Activated T-helper 2 cell treated with anti-CD3 and anti-CD28 coated beads, Interferon-gamma antibody, Interleukin-2, Interleukin-4, amounts not matched to agents 10 μg/mL and 5 μg/mL and 100 μg/mL, durations not matched to agents 14 hours and 24 hours and 36 hours (primary cell): ENCODE measurements around the gene NBEA. TPM values are rescaled to one million over a fixed set of nuclear protein-coding genes. Genes with fewer than 3 reads are reported as not detected.

Experiments used
- DNase-seq: peaks from one replicate; pipeline ENCODE4 v3.0.0; 2021; ENCODE audit warnings: low spot score
- H3K27ac Mint-ChIP-seq: one replicate; pipeline ENCODE4 v1.8.0; 2021; ENCODE audit warnings: mixed read lengths
- H3K27me3 Mint-ChIP-seq: one replicate; pipeline ENCODE4 v1.8.0; 2021; ENCODE audit warnings: low read depth, mixed read lengths
- H3K36me3 Mint-ChIP-seq: one replicate; pipeline ENCODE4 v1.8.0; 2021; ENCODE audit warnings: low read depth, mixed read lengths
- H3K4me1 Mint-ChIP-seq: one replicate; pipeline ENCODE4 v1.8.0; 2021; ENCODE audit warnings: low read depth, mixed read lengths
- H3K4me3 Mint-ChIP-seq: one replicate; pipeline ENCODE4 v1.8.0; 2021; ENCODE audit warnings: low read depth, mild to moderate bottlenecking, moderate library complexity, mixed read lengths
- H3K9me3 Mint-ChIP-seq: one replicate; pipeline ENCODE4 v1.8.0; 2021; ENCODE audit warnings: mixed read lengths
- intact Hi-C: fragments of 100-400 bp; cut with micrococcal nuclease; formaldehyde crosslinking; loops from one replicate; pipeline ENCODE4 v1.15.1; 2023
- total RNA-seq: library from RNA; stranded (reverse); gene quantifications from 2 replicates; pipeline ENCODE4 v1.2.3, GENCODE V29; 2022

NBEA gene
- total RNA-seq, 1 donor from 2014 or later, result 0.14 TPM

DNA sequence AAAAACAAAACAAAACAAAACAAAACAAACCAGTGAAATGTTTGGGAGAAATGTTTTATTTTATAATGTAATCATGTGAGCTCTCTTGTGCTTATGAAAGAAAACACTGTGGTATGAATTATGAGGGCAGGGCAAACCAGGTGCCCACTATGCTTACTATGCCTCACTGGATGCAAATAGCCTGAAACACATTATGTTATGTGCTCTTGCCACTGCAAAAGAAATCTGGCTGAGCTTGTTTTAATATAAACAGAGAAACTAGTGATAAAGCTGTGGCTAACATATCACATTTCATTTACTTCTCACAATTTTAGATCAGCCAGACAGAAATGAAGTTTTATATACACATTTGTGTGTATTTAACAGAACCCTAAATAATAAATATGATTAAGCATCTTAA, 8.7 kb upstream of the NBEA start:
- no peaks in the 10 kb centered on the region for H3K9me3 Mint-ChIP-seq
- DNase-seq, result no peak
- no peaks in the 10 kb centered on the region for H3K4me1 Mint-ChIP-seq
- intact Hi-C loops, result no loop called here
- H3K27me3 Mint-ChIP-seq, result peaks cover 6% of the 10 kb centered on the region
- no peak overlapping the region for H3K27ac Mint-ChIP-seq
- no peaks in the 10 kb centered on the region for H3K36me3 Mint-ChIP-seq
- H3K4me3 Mint-ChIP-seq, result no peak overlapping the region

- intact Hi-C loops, result no loop called here
- no peaks in the 10 kb centered on the region for H3K9me3 Mint-ChIP-seq
- peaks cover 9% of the 10 kb centered on the region for H3K27me3 Mint-ChIP-seq
- no peaks in the 10 kb centered on the region for H3K4me1 Mint-ChIP-seq
- no peak overlapping the region for H3K4me3 Mint-ChIP-seq
- H3K27ac Mint-ChIP-seq, result no peak overlapping the region
- no peaks in the 10 kb centered on the region for H3K36me3 Mint-ChIP-seq
- no peak for DNase-seq
Observed at GRCh38 chr13:34933786-34934185, 8.3 kb upstream of the NBEA start.

GRCh38 chr13:34935841-34936240, 6.2 kb upstream of the NBEA start:
- no peak overlapping the region for H3K4me3 Mint-ChIP-seq
- intact Hi-C loops, result loop anchor here (1.0 kb wide), 1 partner anchor 42 kb away; no protein-coding TSS in a partner anchor
- no peaks in the 10 kb centered on the region for H3K9me3 Mint-ChIP-seq
- peaks cover 20% of the 10 kb centered on the region for H3K27me3 Mint-ChIP-seq
- no peak overlapping the region for H3K27ac Mint-ChIP-seq
- no peaks in the 10 kb centered on the region for H3K36me3 Mint-ChIP-seq
- no peaks in the 10 kb centered on the region for H3K4me1 Mint-ChIP-seq
- no peak for DNase-seq

- peaks cover 16% of the 10 kb centered on the region for H3K4me1 Mint-ChIP-seq
- H3K27ac Mint-ChIP-seq, result no peak overlapping the region
- H3K4me3 Mint-ChIP-seq, result no peak overlapping the region
- H3K27me3 Mint-ChIP-seq, result peaks cover 44% of the 10 kb centered on the region
- DNase-seq, result no peak
- no peaks in the 10 kb centered on the region for H3K36me3 Mint-ChIP-seq
- H3K9me3 Mint-ChIP-seq, result no peaks in the 10 kb centered on the region
- intact Hi-C loops, result loop anchor here (5.0 to 10.0 kb wide), 4 partner anchors 218 to 1125 kb away; partner anchors contain the start of genes MAB21L1 and RFC3
Observed at GRCh38 chr13:34939771-34940170, 2.3 kb upstream of the NBEA start.

DNA sequence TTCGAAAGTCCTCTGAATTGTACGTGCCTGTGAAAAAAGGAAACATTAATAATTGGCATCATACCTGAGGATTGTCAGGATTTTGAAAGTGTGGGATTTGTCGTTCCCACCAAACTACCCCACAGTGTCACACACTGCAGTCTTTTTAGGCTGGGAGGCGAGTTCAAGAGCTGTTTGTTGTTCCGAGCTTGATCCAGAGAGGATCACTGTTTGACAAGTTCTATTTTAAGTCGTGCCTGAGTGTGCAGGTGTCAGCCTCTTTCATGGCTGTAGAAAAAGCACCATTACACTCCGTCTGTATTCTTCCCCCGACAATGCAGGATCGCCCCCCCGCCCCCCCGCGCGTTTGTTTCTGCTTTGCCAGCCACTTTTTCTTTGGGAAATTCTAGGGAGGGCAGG, 635 bp upstream of the NBEA start:
- no peak for DNase-seq
- Mint-ChIP-seq H3K36me3 (no peaks in the 10 kb centered on the region), H3K9me3 (no peaks in the 10 kb centered on the region), H3K4me3 (peak overlapping the region; percentile 85), H3K27ac (no peak overlapping the region), H3K27me3 (peaks cover 53% of the 10 kb centered on the region), H3K4me1 (peaks cover 16% of the 10 kb centered on the region)
- intact Hi-C loops, result loop anchor here (5.0 to 10.0 kb wide), 4 partner anchors 216 to 1127 kb away; partner anchors contain the start of genes MAB21L1 and RFC3

DNA sequence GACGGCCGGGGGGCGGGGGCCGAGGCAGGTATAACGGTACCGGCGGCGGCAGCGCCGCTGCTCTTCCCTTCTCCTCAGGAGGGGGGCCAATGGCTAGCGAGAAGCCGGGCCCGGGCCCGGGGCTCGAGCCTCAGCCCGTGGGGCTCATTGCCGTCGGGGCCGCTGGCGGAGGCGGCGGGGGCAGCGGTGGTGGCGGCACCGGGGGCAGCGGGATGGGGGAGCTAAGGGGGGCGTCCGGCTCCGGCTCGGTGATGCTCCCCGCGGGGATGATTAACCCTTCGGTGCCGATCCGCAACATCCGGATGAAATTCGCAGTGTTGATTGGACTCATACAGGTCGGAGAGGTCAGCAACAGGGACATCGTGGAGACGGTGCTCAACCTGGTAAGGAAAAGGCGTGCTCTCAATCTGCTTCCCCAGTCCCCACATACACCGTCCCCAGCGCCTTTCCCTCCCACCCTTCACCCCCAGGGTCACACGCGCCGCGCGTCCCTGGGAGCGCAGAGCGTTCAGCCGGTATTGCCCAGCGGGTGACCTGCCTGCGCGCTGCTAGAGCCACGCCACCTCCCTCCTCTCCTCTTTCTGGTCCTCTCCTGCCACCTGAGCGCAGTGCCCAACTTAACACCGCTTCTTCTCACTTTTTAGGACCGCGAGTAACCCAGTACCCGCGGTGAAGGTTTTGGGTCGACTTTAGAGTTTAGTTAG, 814 bp downstream of the NBEA start:
- DNase-seq, result peak; percentile 8
- peaks cover 53% of the 10 kb centered on the region for H3K27me3 Mint-ChIP-seq
- H3K4me1 Mint-ChIP-seq, result peaks cover 16% of the 10 kb centered on the region
- H3K27ac Mint-ChIP-seq, result no peak overlapping the region
- H3K4me3 Mint-ChIP-seq, result peak overlapping the region; percentile 76
- intact Hi-C loops, result loop anchor here (5.0 to 10.0 kb wide), 4 partner anchors 214 to 1128 kb away; partner anchors contain the start of genes MAB21L1 and RFC3
- no peaks in the 10 kb centered on the region for H3K36me3 Mint-ChIP-seq
- no peaks in the 10 kb centered on the region for H3K9me3 Mint-ChIP-seq

DNA sequence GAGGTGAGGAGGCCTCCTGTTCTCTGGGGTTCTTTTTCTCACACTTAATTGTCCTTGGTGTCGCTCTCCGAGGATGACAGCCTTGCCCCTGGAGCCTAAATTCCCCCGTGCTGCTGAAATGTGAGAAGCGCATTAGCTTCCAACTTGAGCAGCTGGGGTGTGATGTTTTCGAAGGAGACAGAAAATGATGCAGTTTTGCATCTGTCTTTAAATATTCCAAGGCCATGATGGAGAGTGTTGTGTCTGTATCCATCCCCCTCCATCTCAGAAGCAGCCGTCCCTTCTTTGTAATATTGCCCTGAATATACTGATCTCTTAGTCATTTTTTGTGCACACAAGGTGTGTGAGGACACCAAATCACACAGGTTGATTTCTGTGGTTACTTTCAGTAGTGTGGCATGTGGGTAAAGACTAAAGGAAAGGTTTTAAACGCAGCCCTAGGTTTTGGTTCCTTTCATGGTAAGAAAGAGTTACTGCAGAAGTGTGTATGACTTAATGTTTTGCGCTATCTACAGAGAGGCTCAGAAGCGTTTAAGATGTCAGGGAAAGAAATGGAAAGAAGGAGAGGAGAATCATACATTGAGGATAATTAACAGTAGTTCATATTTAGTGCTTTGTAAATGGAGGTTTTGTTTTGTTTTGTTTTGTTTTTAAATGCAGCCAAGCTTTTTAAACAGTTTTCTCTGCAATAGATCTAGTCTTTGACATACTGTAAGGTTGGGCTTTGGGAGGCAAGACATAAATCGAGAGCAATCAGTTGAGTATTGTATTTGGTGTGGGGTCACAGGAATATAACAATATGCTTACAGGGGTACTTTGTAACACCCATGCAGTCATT, 1.6 kb downstream of the NBEA start:
- Mint-ChIP-seq H3K4me1 (peaks cover 16% of the 10 kb centered on the region), H3K9me3 (no peaks in the 10 kb centered on the region), H3K27me3 (peaks cover 52% of the 10 kb centered on the region), H3K27ac (no peak overlapping the region), H3K4me3 (peak overlapping the region; percentile 76), H3K36me3 (no peaks in the 10 kb centered on the region)
- DNase-seq, result no peak
- intact Hi-C loops, result loop anchor here (5.0 to 10.0 kb wide), 4 partner anchors 214 to 1129 kb away; partner anchors contain the start of genes MAB21L1 and RFC3

DNA sequence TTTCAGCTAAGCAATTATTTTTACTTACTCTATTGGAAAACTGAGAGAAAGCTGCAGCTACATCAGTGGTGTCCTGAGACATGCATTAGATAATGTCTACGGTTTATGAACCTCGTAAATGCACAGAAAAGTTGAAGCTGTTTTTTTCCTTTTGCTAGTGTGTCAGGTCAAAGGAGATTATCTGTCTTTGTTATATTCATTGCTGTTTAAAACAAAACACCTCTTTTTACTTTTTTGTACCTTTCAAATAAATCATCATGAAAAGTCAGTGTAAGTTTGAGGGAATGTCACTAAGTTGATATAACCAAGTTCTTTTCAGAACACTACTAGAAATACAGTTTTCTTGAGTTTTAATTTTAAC, 2.2 kb downstream of the NBEA start:
- no peaks in the 10 kb centered on the region for H3K9me3 Mint-ChIP-seq
- no peak overlapping the region for H3K4me3 Mint-ChIP-seq
- peaks cover 47% of the 10 kb centered on the region for H3K27me3 Mint-ChIP-seq
- no peak for DNase-seq
- intact Hi-C loops, result loop anchor here (5.0 to 10.0 kb wide), 4 partner anchors 213 to 1129 kb away; partner anchors contain the start of genes MAB21L1 and RFC3
- H3K4me1 Mint-ChIP-seq, result peaks cover 16% of the 10 kb centered on the region
- no peak overlapping the region for H3K27ac Mint-ChIP-seq
- no peaks in the 10 kb centered on the region for H3K36me3 Mint-ChIP-seq

GRCh38 chr13:34944751-34945150, 2.7 kb downstream of the NBEA start:
- Mint-ChIP-seq H3K9me3 (no peaks in the 10 kb centered on the region), H3K36me3 (no peaks in the 10 kb centered on the region), H3K27ac (no peak overlapping the region), H3K4me3 (no peak overlapping the region), H3K4me1 (peaks cover 16% of the 10 kb centered on the region), H3K27me3 (peaks cover 46% of the 10 kb centered on the region)
- DNase-seq, result no peak
- intact Hi-C loops, result loop anchor here (5.0 to 10.0 kb wide), 4 partner anchors 213 to 1130 kb away; partner anchors contain the start of genes MAB21L1 and RFC3

GRCh38 chr13:34951528-34951927, 9.5 kb downstream of the NBEA start:
- no peak for DNase-seq
- intact Hi-C loops, result no loop called here
- Mint-ChIP-seq H3K4me1 (no peaks in the 10 kb centered on the region), H3K27me3 (peaks cover 7% of the 10 kb centered on the region), H3K9me3 (no peaks in the 10 kb centered on the region), H3K27ac (no peak overlapping the region), H3K4me3 (no peak overlapping the region), H3K36me3 (no peaks in the 10 kb centered on the region)

- DNase-seq, result no peak
- Mint-ChIP-seq H3K27me3 (no peaks in the 10 kb centered on the region), H3K4me3 (no peak overlapping the region), H3K36me3 (no peaks in the 10 kb centered on the region), H3K27ac (no peak overlapping the region), H3K9me3 (no peaks in the 10 kb centered on the region), H3K4me1 (no peaks in the 10 kb centered on the region)
- intact Hi-C loops, result no loop called here
Observed at GRCh38 chr13:34959489-34959888, 17.4 kb downstream of the NBEA start.

DNA sequence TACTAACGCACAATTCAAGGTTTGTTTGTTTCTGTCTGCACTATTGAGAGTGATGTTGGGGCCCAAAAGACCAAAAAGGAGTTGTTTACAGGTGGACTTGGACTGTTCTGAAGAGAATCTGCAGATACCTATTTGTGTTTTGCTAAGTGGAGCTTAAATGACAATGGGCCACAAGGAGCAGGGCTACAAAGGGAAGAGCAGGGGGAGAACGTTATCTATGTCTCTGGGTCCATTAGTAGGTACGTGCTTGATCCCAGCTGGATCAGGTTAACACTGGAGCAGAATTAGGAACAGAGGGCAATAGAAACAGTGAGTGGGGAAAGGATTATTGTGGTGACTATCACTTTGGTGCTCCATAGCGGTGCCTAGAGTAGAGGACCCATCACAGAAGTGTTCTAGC, 22.5 kb downstream of the NBEA start:
- H3K4me3 Mint-ChIP-seq, result no peak overlapping the region
- H3K4me1 Mint-ChIP-seq, result no peaks in the 10 kb centered on the region
- H3K9me3 Mint-ChIP-seq, result peaks cover 3% of the 10 kb centered on the region
- no peaks in the 10 kb centered on the region for H3K27me3 Mint-ChIP-seq
- H3K27ac Mint-ChIP-seq, result no peak overlapping the region
- intact Hi-C loops, result no loop called here
- no peak for DNase-seq
- no peaks in the 10 kb centered on the region for H3K36me3 Mint-ChIP-seq
